Neural cell (in vitro differentiated cells): ENCODE data around the gene MYO7B. TPM values are rescaled to one million over a fixed set of nuclear protein-coding genes. Genes with fewer than 3 reads are reported as not detected.

ENCODE experiments used
- H2AFZ ChIP-seq: fragments of 200-600, 300-800 bp; sonication (generic), shearing (Covaris generic); 2 replicates; pipeline ENCODE4 v1.6.0; 2014; ENCODE audit warnings: low read depth, mild to moderate bottlenecking, antibody characterized with exemption, low read length, moderate library complexity
- H3F3A ChIP-seq: fragments of 200-600 bp; shearing (Covaris generic); 2 replicates; pipeline ENCODE4 v1.6.1; 2016; ENCODE audit warnings: mild to moderate bottlenecking, moderate library complexity, mixed read lengths, antibody characterized with exemption, low read length; ENCODE audit not compliant: insufficient read depth, poor library complexity, severe bottlenecking
- H3K27ac ChIP-seq: fragments of 200-600, 300-800 bp; sonication (generic), shearing (Covaris generic); 2 replicates; pipeline ENCODE4 v1.5.1; 2014; ENCODE audit warnings: mild to moderate bottlenecking, low read length, moderate library complexity
- H3K27me3 ChIP-seq: fragments of 300-800, 200-600 bp; sonication (generic), shearing (Covaris generic); 2 replicates; pipeline ENCODE4 v1.6.0; 2014; ENCODE audit warnings: mild to moderate bottlenecking, low read depth, low read length, moderate library complexity; ENCODE audit not compliant: insufficient read depth
- H3K36me3 ChIP-seq: fragments of 300-800, 200-600 bp; sonication (generic), shearing (Covaris generic); 2 replicates; pipeline ENCODE4 v1.5.1; 2014; ENCODE audit warnings: mild to moderate bottlenecking, antibody characterized with exemption, low read length, moderate library complexity; ENCODE audit not compliant: insufficient read depth
- H3K4me2 ChIP-seq: fragments of 300-800, 200-600 bp; sonication (generic), shearing (Covaris generic); 2 replicates; pipeline ENCODE4 v1.6.0; 2014; ENCODE audit warnings: mild to moderate bottlenecking, low read length
- H3K4me3 ChIP-seq: fragments of 300-800, 200-600 bp; sonication (generic), shearing (Covaris generic); 2 replicates; pipeline ENCODE4 v1.5.1; 2014; ENCODE audit warnings: mild to moderate bottlenecking, low read length, moderate library complexity
- H3K79me2 ChIP-seq: fragments of 200-600 bp; shearing (Covaris generic); replicated peaks from 2 replicates; pipeline ENCODE4 v1.6.0; 2014; ENCODE audit warnings: mild to moderate bottlenecking, low read length, moderate library complexity; ENCODE audit not compliant: insufficient read depth
- H3K9ac ChIP-seq: fragments of 300-800, 200-600 bp; sonication (generic), shearing (Covaris generic); 2 replicates; pipeline ENCODE4 v1.6.1; 2016; ENCODE audit warnings: mild to moderate bottlenecking, low read length, mixed read lengths
- H3K9me2 ChIP-seq: fragments of 200-600 bp; shearing (Covaris generic); 2 replicates; pipeline ENCODE4 v1.6.1; 2016; ENCODE audit warnings: mild to moderate bottlenecking, low read length, mixed read lengths; ENCODE audit not compliant: insufficient read depth
- H3K9me3 ChIP-seq: fragments of 200-600, 300-800 bp; sonication (generic), shearing (Covaris generic); 2 replicates; pipeline ENCODE4 v1.6.1; 2016; ENCODE audit warnings: mild to moderate bottlenecking, mixed run types, low read length, moderate library complexity, mixed read lengths
- H4K20me1 ChIP-seq: fragments of 200-600 bp; shearing (Covaris generic); 2 replicates; pipeline ENCODE4 v1.6.1; 2016; ENCODE audit warnings: mild to moderate bottlenecking, mixed run types; ENCODE audit not compliant: insufficient read depth
- CTCF ChIP-seq: fragments of 450-650 bp; IDR thresholded peaks from 2 replicates; pipeline ENCODE4 v1.5.1; 2014; ENCODE audit warnings: antibody characterized with exemption, mild to moderate bottlenecking, moderate library complexity; ENCODE audit not compliant: poor library complexity, severe bottlenecking
- EP300 ChIP-seq: fragments of 450-650 bp; conservative IDR thresholded peaks from 2 replicates; pipeline ENCODE4 v1.6.1; 2014; ENCODE audit warnings: antibody characterized with exemption, mild to moderate bottlenecking, moderate library complexity; ENCODE audit not compliant: poor library complexity, severe bottlenecking
- EZH2 ChIP-seq: fragments of 200-600, 300-800 bp; shearing (Covaris generic), sonication (generic); IDR thresholded peaks from 2 replicates; pipeline ENCODE4 v1.6.1; 2014; ENCODE audit warnings: antibody characterized with exemption, low read length, borderline replicate concordance, mild to moderate bottlenecking; ENCODE audit not compliant: insufficient read depth, poor library complexity, severe bottlenecking
- MXI1 ChIP-seq: fragments of 450-650 bp; conservative IDR thresholded peaks from 2 replicates; pipeline ENCODE4 v1.6.1; 2014; ENCODE audit warnings: antibody characterized with exemption, mild to moderate bottlenecking; ENCODE audit not compliant: poor library complexity, severe bottlenecking
- POLR2AphosphoS5 ChIP-seq: IDR thresholded peaks from 2 replicates; pipeline ENCODE4 v1.6.1; 2012
- RAD21 ChIP-seq: fragments of 450-650 bp; conservative IDR thresholded peaks from 2 replicates; pipeline ENCODE4 v1.6.1; 2014; ENCODE audit warnings: antibody characterized with exemption, mild to moderate bottlenecking, moderate library complexity
- SMC3 ChIP-seq: fragments of 450-650 bp; conservative IDR thresholded peaks from 2 replicates; pipeline ENCODE4 v1.6.1; 2014; ENCODE audit warnings: antibody characterized with exemption, mild to moderate bottlenecking, moderate library complexity; ENCODE audit not compliant: poor library complexity
- TAF1 ChIP-seq: IDR thresholded peaks from 2 replicates; pipeline ENCODE4 v1.6.1; 2012; ENCODE audit warnings: low read depth
- polyA plus RNA-seq: library from polyadenylated mRNA; depleted of rRNA; stranded (reverse); fragments of >200 nt; gene quantifications from 2 replicates; pipeline ENCODE4 v1.2.3, GENCODE V29; 2014
- TF ChIP-seq, protein P1 (sequence below): IDR thresholded peaks from 2 replicates; pipeline ENCODE4 v1.6.1; 2012; ENCODE audit warnings: borderline replicate concordance

The MYO7B gene
- polyA plus RNA-seq, 1 donor from 2014 or later, result 0.16 TPM

DNA sequence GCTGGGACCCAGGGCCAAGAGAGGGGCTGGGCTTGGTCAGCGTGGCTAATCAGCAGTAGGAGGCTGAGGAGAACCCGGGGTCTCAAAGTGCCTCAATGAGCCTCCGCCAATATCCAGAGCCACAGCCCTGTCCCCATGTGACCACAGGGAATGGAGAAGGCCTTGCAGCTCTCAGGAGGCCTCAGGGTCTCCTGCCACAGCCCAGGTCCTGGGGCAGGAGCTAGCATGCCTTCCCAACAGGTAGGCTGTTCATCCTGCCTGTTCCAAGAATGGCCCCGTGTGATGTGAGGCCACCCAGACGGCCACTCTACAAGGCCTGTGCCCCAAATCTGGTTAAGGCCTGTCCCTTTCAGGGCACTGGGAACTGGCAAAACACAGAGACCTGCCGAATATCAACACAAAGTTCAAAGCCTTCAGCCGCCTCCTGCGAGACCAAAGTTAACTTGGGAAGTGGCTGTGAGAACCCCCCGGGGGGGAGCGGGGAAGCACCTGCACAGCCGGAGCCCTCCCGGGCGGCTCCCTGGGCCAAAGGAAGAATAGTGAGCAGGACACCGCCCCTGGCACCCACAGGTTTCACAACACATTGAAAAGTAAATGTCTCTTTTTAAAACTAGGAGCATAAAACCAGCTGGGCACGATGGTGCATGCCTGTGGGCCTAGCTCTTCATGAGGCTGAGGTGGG lies 144.3 kb downstream of the MYO7B start:
- Histone ChIP-seq H3K27ac (no peak overlapping the region), H4K20me1 (no peaks in the 10 kb centered on the region), H3K79me2 (no peaks in the 10 kb centered on the region), H3K9me2 (no peaks in the 10 kb centered on the region), H3K4me3 (no peak overlapping the region), H3K27me3 (peaks cover 17% of the 10 kb centered on the region), H3K36me3 (no peaks in the 10 kb centered on the region), H3K9ac (no peak overlapping the region), H2AFZ (no peak overlapping the region), H3K9me3 (no peaks in the 10 kb centered on the region), H3K4me2 (no peak overlapping the region), H3F3A (no peaks in the 10 kb centered on the region)
- no peak for TF ChIP-seq SMC3
- TF ChIP-seq MXI1, result no peak
- no peak for TF ChIP-seq CTCF
- TF ChIP-seq EZH2, result no peak
- no peak for TF ChIP-seq TAF1
- TF ChIP-seq, protein P1, sequence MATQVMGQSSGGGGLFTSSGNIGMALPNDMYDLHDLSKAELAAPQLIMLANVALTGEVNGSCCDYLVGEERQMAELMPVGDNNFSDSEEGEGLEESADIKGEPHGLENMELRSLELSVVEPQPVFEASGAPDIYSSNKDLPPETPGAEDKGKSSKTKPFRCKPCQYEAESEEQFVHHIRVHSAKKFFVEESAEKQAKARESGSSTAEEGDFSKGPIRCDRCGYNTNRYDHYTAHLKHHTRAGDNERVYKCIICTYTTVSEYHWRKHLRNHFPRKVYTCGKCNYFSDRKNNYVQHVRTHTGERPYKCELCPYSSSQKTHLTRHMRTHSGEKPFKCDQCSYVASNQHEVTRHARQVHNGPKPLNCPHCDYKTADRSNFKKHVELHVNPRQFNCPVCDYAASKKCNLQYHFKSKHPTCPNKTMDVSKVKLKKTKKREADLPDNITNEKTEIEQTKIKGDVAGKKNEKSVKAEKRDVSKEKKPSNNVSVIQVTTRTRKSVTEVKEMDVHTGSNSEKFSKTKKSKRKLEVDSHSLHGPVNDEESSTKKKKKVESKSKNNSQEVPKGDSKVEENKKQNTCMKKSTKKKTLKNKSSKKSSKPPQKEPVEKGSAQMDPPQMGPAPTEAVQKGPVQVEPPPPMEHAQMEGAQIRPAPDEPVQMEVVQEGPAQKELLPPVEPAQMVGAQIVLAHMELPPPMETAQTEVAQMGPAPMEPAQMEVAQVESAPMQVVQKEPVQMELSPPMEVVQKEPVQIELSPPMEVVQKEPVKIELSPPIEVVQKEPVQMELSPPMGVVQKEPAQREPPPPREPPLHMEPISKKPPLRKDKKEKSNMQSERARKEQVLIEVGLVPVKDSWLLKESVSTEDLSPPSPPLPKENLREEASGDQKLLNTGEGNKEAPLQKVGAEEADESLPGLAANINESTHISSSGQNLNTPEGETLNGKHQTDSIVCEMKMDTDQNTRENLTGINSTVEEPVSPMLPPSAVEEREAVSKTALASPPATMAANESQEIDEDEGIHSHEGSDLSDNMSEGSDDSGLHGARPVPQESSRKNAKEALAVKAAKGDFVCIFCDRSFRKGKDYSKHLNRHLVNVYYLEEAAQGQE, result no peak

DNA sequence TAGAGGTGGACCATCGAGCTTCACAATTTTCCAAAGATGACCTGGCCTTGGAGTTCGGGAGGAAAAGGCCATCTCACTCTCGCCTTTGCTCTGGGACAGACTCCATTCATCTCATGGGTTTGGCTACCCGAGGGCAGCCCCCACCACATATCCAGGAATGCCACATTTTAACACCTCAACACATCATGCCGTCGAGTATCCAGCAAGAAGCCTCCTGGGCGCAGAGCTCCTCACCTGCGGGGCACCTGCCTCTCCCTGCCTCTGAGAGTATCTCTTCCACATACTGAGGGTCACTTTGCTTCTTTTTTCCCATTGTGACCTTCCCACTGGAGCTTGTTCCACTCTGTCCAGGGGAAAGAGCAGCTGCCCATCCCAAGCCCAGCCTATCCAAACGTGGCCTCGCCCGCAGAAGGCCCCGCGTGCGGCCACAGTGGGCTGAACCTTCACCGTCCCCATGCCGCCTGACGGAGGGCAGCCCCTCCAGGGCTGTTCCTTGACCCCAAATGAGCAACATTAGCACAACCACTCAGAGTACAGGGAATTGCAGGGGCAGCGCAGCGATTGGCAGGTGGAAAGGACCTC lies 145.3 kb downstream of the MYO7B start:
- no peaks in the 10 kb centered on the region for H4K20me1 ChIP-seq
- H3F3A ChIP-seq, result no peaks in the 10 kb centered on the region
- no peaks in the 10 kb centered on the region for H3K36me3 ChIP-seq
- peaks cover 11% of the 10 kb centered on the region for H3K27me3 ChIP-seq
- no peak overlapping the region for H3K4me2 ChIP-seq
- TF ChIP-seq SMC3 (no peak), CTCF (no peak), POLR2AphosphoS5 (no peak), EZH2 (no peak), MXI1 (no peak), TAF1 (no peak), EP300 (no peak), RAD21 (no peak)
- TF ChIP-seq, protein P1, result no peak
- H3K4me3 ChIP-seq, result no peak overlapping the region
- no peak overlapping the region for H2AFZ ChIP-seq
- no peaks in the 10 kb centered on the region for H3K79me2 ChIP-seq
- H3K9me3 ChIP-seq, result no peaks in the 10 kb centered on the region
- H3K9ac ChIP-seq, result no peak overlapping the region
- H3K27ac ChIP-seq, result no peak overlapping the region
- no peaks in the 10 kb centered on the region for H3K9me2 ChIP-seq
